DND-41 (cell line): ENCODE results near the gene RRP12.

ENCODE experiments used
- EZH2 ChIP-seq: IDR thresholded peaks from 3 replicates; pipeline ENCODE4 v1.6.1; 2012; ENCODE audit warnings: borderline replicate concordance, low read depth, mild to moderate bottlenecking, moderate library complexity, low read length, inconsistent platforms; ENCODE audit not compliant: severe bottlenecking
- TF ChIP-seq, protein P1 (sequence below): IDR thresholded peaks from 2 replicates; pipeline ENCODE4 v1.5.1; 2012; ENCODE audit warnings: borderline replicate concordance, low read length, moderate library complexity, mild to moderate bottlenecking; ENCODE audit not compliant: poor library complexity, severe bottlenecking; ENCODE audit errors: extremely low read depth

GRCh38 chr10:97349752-97350513 lies 51.2 kb downstream of the RRP12 start:
- TF ChIP-seq, protein P1, sequence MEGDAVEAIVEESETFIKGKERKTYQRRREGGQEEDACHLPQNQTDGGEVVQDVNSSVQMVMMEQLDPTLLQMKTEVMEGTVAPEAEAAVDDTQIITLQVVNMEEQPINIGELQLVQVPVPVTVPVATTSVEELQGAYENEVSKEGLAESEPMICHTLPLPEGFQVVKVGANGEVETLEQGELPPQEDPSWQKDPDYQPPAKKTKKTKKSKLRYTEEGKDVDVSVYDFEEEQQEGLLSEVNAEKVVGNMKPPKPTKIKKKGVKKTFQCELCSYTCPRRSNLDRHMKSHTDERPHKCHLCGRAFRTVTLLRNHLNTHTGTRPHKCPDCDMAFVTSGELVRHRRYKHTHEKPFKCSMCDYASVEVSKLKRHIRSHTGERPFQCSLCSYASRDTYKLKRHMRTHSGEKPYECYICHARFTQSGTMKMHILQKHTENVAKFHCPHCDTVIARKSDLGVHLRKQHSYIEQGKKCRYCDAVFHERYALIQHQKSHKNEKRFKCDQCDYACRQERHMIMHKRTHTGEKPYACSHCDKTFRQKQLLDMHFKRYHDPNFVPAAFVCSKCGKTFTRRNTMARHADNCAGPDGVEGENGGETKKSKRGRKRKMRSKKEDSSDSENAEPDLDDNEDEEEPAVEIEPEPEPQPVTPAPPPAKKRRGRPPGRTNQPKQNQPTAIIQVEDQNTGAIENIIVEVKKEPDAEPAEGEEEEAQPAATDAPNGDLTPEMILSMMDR, result no peak
- TF ChIP-seq EZH2, result no peak
